ENCODE results near the gene EDNRA. TPM values are rescaled to one million over a fixed set of nuclear protein-coding genes. Genes with fewer than 3 reads are reported as not detected.

Gene EDNRA
- total and polyA plus RNA-seq, 2 of the 4 experiments (the other 2 are of a cell fraction) = 3.8 to 6.5 TPM

DNA sequence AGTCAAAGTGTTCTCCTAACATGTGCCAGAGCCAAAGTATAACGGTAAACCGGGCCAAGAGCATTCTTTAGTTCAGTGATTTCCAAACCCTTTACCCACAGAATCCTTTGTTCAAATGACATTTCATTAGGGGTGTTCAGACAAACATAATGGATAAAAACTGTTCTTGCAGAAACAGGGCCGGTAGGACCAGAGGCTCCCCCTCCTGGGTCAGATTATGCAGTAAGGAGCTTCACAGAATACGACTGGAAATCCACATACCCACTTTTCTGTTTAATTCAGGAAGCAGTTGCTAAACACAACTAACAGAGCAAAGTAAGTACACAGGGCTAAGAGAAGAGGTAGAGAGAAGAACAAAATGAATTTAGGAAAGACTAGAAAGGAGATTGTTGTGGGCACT lies 89.7 kb downstream of the EDNRA start:
- H2AFZ ChIP-seq (replicated peaks; ENCODE audit: low read length, poor library complexity) = no peak overlapping the region
- no peak overlapping the region for H3K27ac ChIP-seq (ENCODE audit: insufficient read depth, low read length)
- POLR2A ChIA-PET (ENCODE audit: unreplicated experiment) = interaction anchor here (0.6 to 0.7 kb wide), 2 partner anchors 312 to 1527 kb away, joined by 4 to 13 read pairs; no protein-coding TSS in a partner anchor
- in situ Hi-C loops (cut with MboI; ENCODE audit: low sequenced_read_pairs) (no loop called here), dilution Hi-C loops (cut with HindIII; ENCODE audit: low sequenced_read_pairs, unreplicated experiment) (no loop called here), intact Hi-C loops (cut with micrococcal nuclease) (no loop called here)
- peak overlapping the region; percentile 13; the same call in 1 of the 2 replicates for H4K91ac ChIP-seq (ENCODE audit: insufficient read depth, low read depth, low read length)
- H3K23ac ChIP-seq (ENCODE audit: low read depth, low read length) = 0 out of 2 replicates have a peak overlapping the region, but pooled peaks have one; percentile 17
- H2AK5ac ChIP-seq (ENCODE audit: low read depth, low read length) = 0 out of 2 replicates have a peak overlapping the region, but pooled peaks have one; percentile 35
- no peak overlapping the region for H2AK9ac ChIP-seq (replicated peaks; ENCODE audit: low read depth, low read length, poor library complexity)
- H3K4ac ChIP-seq (ENCODE audit: low read depth, low read length) = peak overlapping the region; percentile 39; the same call in 1 of the 2 replicates
- H3K18ac ChIP-seq (ENCODE audit: low read depth, low read length) = peak overlapping the region; percentile 80
- no CpG with 5 or more reads among the region's 4 CpGs for WGBS, 2 experiments (ENCODE audit: extremely low coverage in 2 of 2, insufficient read length in 1 of 2)
- peak overlapping the region; percentile 77 for H2BK5ac ChIP-seq (ENCODE audit: low read depth, low read length, poor library complexity, severe bottlenecking)
- CTCF ChIA-PET = interaction anchor here (0.7 to 1.1 kb wide), 4 partner anchors 9 to 295 kb away, joined by 3 to 5 read pairs (median 3); no protein-coding TSS in a partner anchor
- peak overlapping the region; percentile 43; the same call in 1 of the 2 replicates for H3K4me2 ChIP-seq (ENCODE audit: low read depth, low read length)
- no peaks in the 10 kb centered on the region for H3K9me3 ChIP-seq (ENCODE audit: control insufficient read depth, insufficient read depth, low read length)
- no peaks in the 10 kb centered on the region for H3K9me1 ChIP-seq (ENCODE audit: insufficient read depth, low read length)
- DNase-seq = no peak
- H3K9ac ChIP-seq (ENCODE audit: low read depth, low read length) = no peak overlapping the region
- H3K14ac ChIP-seq (replicated peaks; ENCODE audit: low read depth, low read length) = 0 out of 2 replicates have a peak overlapping the region, but pooled peaks have one; percentile 36
- H3K79me1 ChIP-seq (ENCODE audit: low read depth in 1 of 2, low read length in 2 of 2) = no peaks in the 10 kb centered on the region
- H3K27me3 ChIP-seq (ENCODE audit: control insufficient read depth, insufficient read depth, low read length) = no peaks in the 10 kb centered on the region
- TF ChIP-seq FOS (IDR thresholded peaks at IDR 0.05; ENCODE audit: low read depth, low read length) = no peak
- TF ChIP-seq NFE2L2 (IDR thresholded peaks at IDR 0.05; ENCODE audit: low read depth, low read length) = no peak
- peak; percentile 9; the same call in 1 of the 2 replicates for TF ChIP-seq SMC3 (IDR thresholded peaks at IDR 0.05; ENCODE audit: low read depth, low read length)
- TF ChIP-seq MAZ (IDR thresholded peaks at IDR 0.05; ENCODE audit: borderline replicate concordance, low read depth, low read length) = no peak
- TF ChIP-seq, protein P1, sequence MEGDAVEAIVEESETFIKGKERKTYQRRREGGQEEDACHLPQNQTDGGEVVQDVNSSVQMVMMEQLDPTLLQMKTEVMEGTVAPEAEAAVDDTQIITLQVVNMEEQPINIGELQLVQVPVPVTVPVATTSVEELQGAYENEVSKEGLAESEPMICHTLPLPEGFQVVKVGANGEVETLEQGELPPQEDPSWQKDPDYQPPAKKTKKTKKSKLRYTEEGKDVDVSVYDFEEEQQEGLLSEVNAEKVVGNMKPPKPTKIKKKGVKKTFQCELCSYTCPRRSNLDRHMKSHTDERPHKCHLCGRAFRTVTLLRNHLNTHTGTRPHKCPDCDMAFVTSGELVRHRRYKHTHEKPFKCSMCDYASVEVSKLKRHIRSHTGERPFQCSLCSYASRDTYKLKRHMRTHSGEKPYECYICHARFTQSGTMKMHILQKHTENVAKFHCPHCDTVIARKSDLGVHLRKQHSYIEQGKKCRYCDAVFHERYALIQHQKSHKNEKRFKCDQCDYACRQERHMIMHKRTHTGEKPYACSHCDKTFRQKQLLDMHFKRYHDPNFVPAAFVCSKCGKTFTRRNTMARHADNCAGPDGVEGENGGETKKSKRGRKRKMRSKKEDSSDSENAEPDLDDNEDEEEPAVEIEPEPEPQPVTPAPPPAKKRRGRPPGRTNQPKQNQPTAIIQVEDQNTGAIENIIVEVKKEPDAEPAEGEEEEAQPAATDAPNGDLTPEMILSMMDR (conservative IDR thresholded peaks at IDR 0.05; ENCODE audit: low read depth, low read length) = peak; percentile 31; the same call in 1 of the 2 replicates
- TF ChIP-seq RCOR1 (IDR thresholded peaks at IDR 0.05; ENCODE audit: insufficient replicate concordance, low read length) = no peak
- no peak for TF ChIP-seq BHLHE40 (IDR thresholded peaks at IDR 0.05; ENCODE audit: low read depth, low read length)
- peak overlapping the region; percentile 32; the same call in 1 of the 2 replicates for H4K5ac ChIP-seq (ENCODE audit: low read depth, low read length)
- H4K8ac ChIP-seq (ENCODE audit: low read depth in 2 of 2, low read length in 2 of 2) = peak overlapping the region; percentile 61 to 88; a peak in 2 of 4 replicates
- H3K4me1 ChIP-seq (ENCODE audit: control insufficient read depth, insufficient read depth, low read length) = peaks cover 3% of the 10 kb centered on the region; the same call in 1 of the 2 replicates
- H2BK20ac ChIP-seq (ENCODE audit: low read depth, low read length) = peak overlapping the region; percentile 9; the same call in 1 of the 2 replicates
- H3K4me3 ChIP-seq (ENCODE audit: insufficient read depth, low read depth, low read length) = no peak overlapping the region
- peak overlapping the region; percentile 52; the same call in 1 of the 2 replicates for H2BK120ac ChIP-seq (ENCODE audit: low read depth, low read length)
- peak overlapping the region; percentile 50; the same call in 1 of the 2 replicates for H3K56ac ChIP-seq (ENCODE audit: extremely low read depth, insufficient read depth, low read length)
- no peaks in the 10 kb centered on the region for H4K20me1 ChIP-seq (ENCODE audit: insufficient read depth, low read length)
- H3K36me3 ChIP-seq (ENCODE audit: control insufficient read depth, insufficient read depth, low read length) = no peaks in the 10 kb centered on the region
- peak; percentile 46; the same call in 1 of the 2 replicates for ATAC-seq (ENCODE audit: low read depth)
- BruUV-seq (replicated peaks) = no TSS peak
- H2BK15ac ChIP-seq (ENCODE audit: low read depth, low read length) = peak overlapping the region; percentile 82

Measured in IMR-90 (cell line).